IMR-90 (cell line): ENCODE data around the gene TUBB2B.

Experiments used
- BHLHE40 ChIP-seq: fragments of 150-350 bp; IDR thresholded peaks from 2 replicates; pipeline ENCODE4 v1.6.1; 2016; ENCODE audit warnings: mild to moderate bottlenecking, low read depth, low read length
- CEBPB ChIP-seq: IDR thresholded peaks from 2 replicates; pipeline ENCODE4 v1.6.1; 2012; ENCODE audit warnings: low read depth, low read length, improper control_type of control experiment
- CHD1 ChIP-seq: IDR thresholded peaks from 2 replicates; pipeline ENCODE4 v1.6.1; 2012; ENCODE audit warnings: low read depth, low read length, improper control_type of control experiment
- CTCF ChIP-seq: conservative IDR thresholded peaks from 2 replicates; pipeline ENCODE4 v1.5.1; 2012; ENCODE audit warnings: mild to moderate bottlenecking, low read depth, low read length, improper control_type of control experiment
- ELK1 ChIP-seq: fragments of 150-350 bp; IDR thresholded peaks from 2 replicates; pipeline ENCODE4 v1.6.1; 2016; ENCODE audit warnings: low read depth, mild to moderate bottlenecking, low read length, moderate library complexity, borderline replicate concordance
- FOS ChIP-seq: fragments of 150-350 bp; IDR thresholded peaks from 2 replicates; pipeline ENCODE4 v1.6.1; 2016; ENCODE audit warnings: low read depth, low read length
- MAFK ChIP-seq: IDR thresholded peaks from 2 replicates; pipeline ENCODE4 v1.6.1; 2012; ENCODE audit warnings: low read depth, low read length, improper control_type of control experiment
- MAZ ChIP-seq: IDR thresholded peaks from 2 replicates; pipeline ENCODE4 v1.6.1; 2012; ENCODE audit warnings: low read depth, mild to moderate bottlenecking, low read length, improper control_type of control experiment, moderate library complexity, borderline replicate concordance
- MXI1 ChIP-seq: IDR thresholded peaks from 2 replicates; pipeline ENCODE4 v1.6.1; 2012; ENCODE audit warnings: low read depth, mild to moderate bottlenecking, low read length, moderate library complexity, borderline replicate concordance
- NFE2L2 ChIP-seq: fragments of 150-350 bp; IDR thresholded peaks from 2 replicates; pipeline ENCODE4 v1.6.1; 2016; ENCODE audit warnings: low read depth, mild to moderate bottlenecking, low read length
- POLR2A ChIP-seq: IDR thresholded peaks from 2 replicates; pipeline ENCODE4 v1.6.1; 2012; ENCODE audit warnings: mild to moderate bottlenecking, low read depth, low read length
- RCOR1 ChIP-seq: IDR thresholded peaks from 2 replicates; pipeline ENCODE4 v1.6.1; 2012; ENCODE audit warnings: mild to moderate bottlenecking, low read length, improper control_type of control experiment; ENCODE audit not compliant: insufficient replicate concordance
- RFX5 ChIP-seq: IDR thresholded peaks from 2 replicates; pipeline ENCODE4 v1.8.0; 2012; ENCODE audit warnings: low read depth, mild to moderate bottlenecking, low read length, moderate library complexity
- SMC3 ChIP-seq: fragments of 150-350 bp; IDR thresholded peaks from 2 replicates; pipeline ENCODE4 v1.6.1; 2016; ENCODE audit warnings: low read depth, mild to moderate bottlenecking, antibody characterized with exemption, low read length, moderate library complexity

- TF ChIP-seq RFX5 (no peak), CTCF (no peak), NFE2L2 (no peak), SMC3 (no peak), BHLHE40 (no peak), RCOR1 (no peak), ELK1 (no peak), FOS (no peak), MAFK (no peak), MXI1 (no peak), MAZ (no peak), POLR2A (no peak), CEBPB (no peak), CHD1 (no peak)
Observed at GRCh38 chr6:3253597-3253961, 26.1 kb upstream of the TUBB2B start.
